HFF-Myc (cell line): ENCODE measurements around the gene SFTPA2.
"Not testable (repeated sequence)": the region's sequence is repeated elsewhere in the genome, so short reads cannot be mapped to it uniquely, and the experiment has no call there.

Experiments
- DNase-seq: peaks from one replicate; pipeline ENCODE4 v3.0.0-alpha.2; 2011; ENCODE audit warnings: low read depth; ENCODE audit errors: extremely low read depth
- H3K4me3 ChIP-seq: replicated peaks from 2 replicates; pipeline ENCODE4 v1.5.1; 2011; ENCODE audit warnings: low read depth, mild to moderate bottlenecking, control low read depth, low read length
- CTCF ChIP-seq: IDR thresholded peaks from 2 replicates; pipeline ENCODE4 v1.5.1; 2012; ENCODE audit warnings: mild to moderate bottlenecking, low read depth, low read length, control low read depth; ENCODE audit errors: missing control alignments

Gene SFTPA2

GRCh38 chr10:79525049-79525710 lies 35.0 kb downstream of the SFTPA2 start:
- not testable (repeated sequence) for H3K4me3 ChIP-seq, DNase-seq

- not testable (repeated sequence) for H3K4me3 ChIP-seq, DNase-seq
Measured at GRCh38 chr10:79523157-79523853, 36.9 kb downstream of the SFTPA2 start.

GRCh38 chr10:79522464-79522863 lies 37.7 kb downstream of the SFTPA2 start:
- not testable (repeated sequence) for H3K4me3 ChIP-seq, DNase-seq

GRCh38 chr10:79521751-79522150 lies 38.5 kb downstream of the SFTPA2 start:
- DNase-seq, H3K4me3 ChIP-seq: not testable (repeated sequence)

GRCh38 chr10:79517567-79517966 lies 42.6 kb downstream of the SFTPA2 start:
- DNase-seq, result not testable (repeated sequence)

GRCh38 chr10:79516532-79517205 lies 43.5 kb downstream of the SFTPA2 start:
- not testable (repeated sequence) for H3K4me3 ChIP-seq, DNase-seq

More at GRCh38 chr10:79517567-79517966, 42.6 kb downstream of the SFTPA2 start:
- H3K4me3 ChIP-seq, result not testable (repeated sequence)

- DNase-seq, H3K4me3 ChIP-seq: not testable (repeated sequence)
Measured at GRCh38 chr10:79511891-79512583, 48.2 kb downstream of the SFTPA2 start, which contains the start of gene EIF5AL1. TSS of gene EIF5AL1 (plus strand) at chr10:79512533. CDS start at chr10:79512650, 117 bp downstream.

GRCh38 chr10:79509934-79510508 lies 50.2 kb downstream of the SFTPA2 start:
- not testable (repeated sequence) for DNase-seq, H3K4me3 ChIP-seq

- DNase-seq, H3K4me3 ChIP-seq: not testable (repeated sequence)
Measured at GRCh38 chr10:79509306-79509933, 50.8 kb downstream of the SFTPA2 start.

- not testable (repeated sequence) for DNase-seq
Measured at GRCh38 chr10:79508245-79508644, 52.0 kb downstream of the SFTPA2 start.

GRCh38 chr10:79507440-79508167 lies 52.6 kb downstream of the SFTPA2 start:
- DNase-seq, result no peak
- no peak for TF ChIP-seq CTCF
- no peak overlapping the region for H3K4me3 ChIP-seq

More at GRCh38 chr10:79508245-79508644, 52.0 kb downstream of the SFTPA2 start:
- H3K4me3 ChIP-seq, result not testable (repeated sequence)
